Activated gamma-delta T cell (primary cell): ENCODE results near the gene RAP2A.

ENCODE experiments used
- DNase-seq: peaks from one replicate; lab custom pipeline; 2025; lab: John Stamatoyannopoulos, UW

The RAP2A gene

GRCh38 chr13:97495678-97496077, 61.7 kb downstream of the RAP2A start:
- DNase-seq = no peak

GRCh38 chr13:97496511-97496910, 62.5 kb downstream of the RAP2A start:
- DNase-seq = no peak

- DNase-seq = no peak
These were observed 63.4 kb downstream of the RAP2A start for GRCh38 chr13:97497400-97497799.

- no peak for DNase-seq
These were observed 64.5 kb downstream of the RAP2A start for GRCh38 chr13:97498419-97498818.

- DNase-seq = no peak
These were observed 65.2 kb downstream of the RAP2A start for GRCh38 chr13:97499181-97499580.

GRCh38 chr13:97502181-97502580, 68.2 kb downstream of the RAP2A start:
- no peak for DNase-seq

- DNase-seq = no peak
These were observed 68.7 kb downstream of the RAP2A start for GRCh38 chr13:97502706-97503105.

- DNase-seq = no peak
These were observed 71.0 kb downstream of the RAP2A start for GRCh38 chr13:97505017-97505416.

GRCh38 chr13:97506511-97506910, 72.5 kb downstream of the RAP2A start:
- DNase-seq = no peak

- no peak for DNase-seq
These were observed 78.8 kb downstream of the RAP2A start for GRCh38 chr13:97512732-97513131.

GRCh38 chr13:97515643-97516042, 81.7 kb downstream of the RAP2A start:
- no peak for DNase-seq

- DNase-seq = no peak
These were observed 84.0 kb downstream of the RAP2A start for GRCh38 chr13:97517967-97518366.
